Thyroid gland (tissue), 4 donors: ENCODE results near the gene GABPB2.

ENCODE experiments used
- POLR2A ChIP-seq, 2 donors: fragments of 450-650 bp; IDR thresholded peaks; one replicate each; pipeline ENCODE4 v1.6.1; 2017; ENCODE audit warnings: antibody characterized with exemption in 2 of 2, mild to moderate bottlenecking in 2 of 2, moderate library complexity in 1 of 2
- TF ChIP-seq, protein P1 (sequence below), 6 experiments: fragments of 200-600 bp in 3 of 6; fragments of 450-650 bp in 3 of 6; sonication (generic) in 3 of 6; IDR thresholded peaks; one replicate each; pipeline ENCODE4 v1.5.1; 2016 to 2019; ENCODE audit warnings: antibody characterized with exemption in 6 of 6, mild to moderate bottlenecking in 2 of 6, inconsistent platforms in 1 of 6, moderate library complexity in 1 of 6

DNA sequence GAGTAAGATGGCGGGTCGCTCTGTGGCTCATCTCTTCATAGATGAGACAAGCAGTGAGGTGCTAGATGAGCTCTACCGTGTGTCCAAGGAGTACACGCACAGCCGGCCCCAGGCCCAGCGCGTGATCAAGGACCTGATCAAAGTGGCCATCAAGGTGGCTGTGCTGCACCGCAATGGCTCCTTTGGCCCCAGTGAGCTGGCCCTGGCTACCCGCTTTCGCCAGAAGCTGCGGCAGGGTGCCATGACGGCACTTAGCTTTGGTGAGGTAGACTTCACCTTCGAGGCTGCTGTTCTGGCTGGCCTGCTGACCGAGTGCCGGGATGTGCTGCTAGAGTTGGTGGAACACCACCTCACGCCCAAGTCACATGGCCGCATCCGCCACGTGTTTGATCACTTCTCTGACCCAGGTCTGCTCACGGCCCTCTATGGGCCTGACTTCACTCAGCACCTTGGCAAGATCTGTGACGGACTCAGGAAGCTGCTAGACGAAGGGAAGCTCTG, 88.2 kb downstream of the GABPB2 start:
- no peak for TF ChIP-seq POLR2A (IDR thresholded peaks at IDR 0.05)
- TF ChIP-seq, protein P1, sequence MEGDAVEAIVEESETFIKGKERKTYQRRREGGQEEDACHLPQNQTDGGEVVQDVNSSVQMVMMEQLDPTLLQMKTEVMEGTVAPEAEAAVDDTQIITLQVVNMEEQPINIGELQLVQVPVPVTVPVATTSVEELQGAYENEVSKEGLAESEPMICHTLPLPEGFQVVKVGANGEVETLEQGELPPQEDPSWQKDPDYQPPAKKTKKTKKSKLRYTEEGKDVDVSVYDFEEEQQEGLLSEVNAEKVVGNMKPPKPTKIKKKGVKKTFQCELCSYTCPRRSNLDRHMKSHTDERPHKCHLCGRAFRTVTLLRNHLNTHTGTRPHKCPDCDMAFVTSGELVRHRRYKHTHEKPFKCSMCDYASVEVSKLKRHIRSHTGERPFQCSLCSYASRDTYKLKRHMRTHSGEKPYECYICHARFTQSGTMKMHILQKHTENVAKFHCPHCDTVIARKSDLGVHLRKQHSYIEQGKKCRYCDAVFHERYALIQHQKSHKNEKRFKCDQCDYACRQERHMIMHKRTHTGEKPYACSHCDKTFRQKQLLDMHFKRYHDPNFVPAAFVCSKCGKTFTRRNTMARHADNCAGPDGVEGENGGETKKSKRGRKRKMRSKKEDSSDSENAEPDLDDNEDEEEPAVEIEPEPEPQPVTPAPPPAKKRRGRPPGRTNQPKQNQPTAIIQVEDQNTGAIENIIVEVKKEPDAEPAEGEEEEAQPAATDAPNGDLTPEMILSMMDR (IDR thresholded peaks at IDR 0.05), result no peak
